ENCODE data around the gene IL1RAPL2.

DNA sequence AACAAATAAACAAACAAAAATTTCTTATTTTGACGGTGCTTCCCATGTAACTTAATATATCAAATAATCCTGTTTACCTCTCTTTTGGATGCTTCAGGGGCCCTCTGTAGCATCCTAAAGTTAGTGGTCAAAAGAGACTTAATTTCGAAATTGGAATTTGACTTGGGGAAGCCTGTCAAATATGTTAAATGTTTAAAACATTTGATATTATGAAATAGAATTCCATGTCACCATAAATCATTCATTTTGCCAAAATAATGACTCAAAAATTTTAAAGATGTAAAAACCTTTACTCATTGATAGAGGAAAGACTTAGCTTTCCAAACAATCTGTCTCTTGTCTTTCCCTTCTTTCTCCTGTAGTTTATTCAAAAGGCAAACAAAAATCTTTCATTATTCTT, 675.1 kb downstream of the IL1RAPL2 start:
- TF ChIP-seq, protein P1, sequence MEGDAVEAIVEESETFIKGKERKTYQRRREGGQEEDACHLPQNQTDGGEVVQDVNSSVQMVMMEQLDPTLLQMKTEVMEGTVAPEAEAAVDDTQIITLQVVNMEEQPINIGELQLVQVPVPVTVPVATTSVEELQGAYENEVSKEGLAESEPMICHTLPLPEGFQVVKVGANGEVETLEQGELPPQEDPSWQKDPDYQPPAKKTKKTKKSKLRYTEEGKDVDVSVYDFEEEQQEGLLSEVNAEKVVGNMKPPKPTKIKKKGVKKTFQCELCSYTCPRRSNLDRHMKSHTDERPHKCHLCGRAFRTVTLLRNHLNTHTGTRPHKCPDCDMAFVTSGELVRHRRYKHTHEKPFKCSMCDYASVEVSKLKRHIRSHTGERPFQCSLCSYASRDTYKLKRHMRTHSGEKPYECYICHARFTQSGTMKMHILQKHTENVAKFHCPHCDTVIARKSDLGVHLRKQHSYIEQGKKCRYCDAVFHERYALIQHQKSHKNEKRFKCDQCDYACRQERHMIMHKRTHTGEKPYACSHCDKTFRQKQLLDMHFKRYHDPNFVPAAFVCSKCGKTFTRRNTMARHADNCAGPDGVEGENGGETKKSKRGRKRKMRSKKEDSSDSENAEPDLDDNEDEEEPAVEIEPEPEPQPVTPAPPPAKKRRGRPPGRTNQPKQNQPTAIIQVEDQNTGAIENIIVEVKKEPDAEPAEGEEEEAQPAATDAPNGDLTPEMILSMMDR (IDR thresholded peaks at IDR 0.05 in 4 of 5, conservative IDR thresholded peaks at IDR 0.05 in 1 of 5), result no peak
- no peak for TF ChIP-seq POLR2A (IDR thresholded peaks at IDR 0.05)
